Activated CD4-positive, CD25-positive, alpha-beta regulatory T cell (primary cell): ENCODE data around the gene OR51A7.
"Not testable (repeated sequence)": the region's sequence is repeated elsewhere in the genome, so short reads cannot be mapped to it uniquely, and the experiment has no call there.

Source experiments
- DNase-seq, 4 experiments: peaks; one replicate each; lab custom pipeline; 2025; lab: John Stamatoyannopoulos, UW

Gene OR51A7

DNA sequence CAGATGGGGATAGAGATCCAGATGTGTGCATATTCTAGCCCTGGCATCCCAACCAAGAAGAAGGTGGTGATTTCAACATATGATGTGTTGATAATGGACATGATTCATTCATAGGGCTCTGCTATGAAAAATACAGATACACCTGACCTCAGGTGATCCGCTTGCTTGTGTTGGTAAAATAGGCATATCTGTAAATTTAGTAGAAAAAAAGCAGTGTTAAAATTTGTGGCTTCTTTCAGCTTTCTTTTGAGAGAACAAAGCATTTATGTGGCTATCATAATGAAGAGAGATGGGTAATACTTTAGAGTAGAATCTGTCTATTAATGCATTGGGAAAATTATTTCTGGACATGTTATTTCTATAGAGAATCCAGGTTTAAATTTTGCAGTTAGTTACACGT, 52.0 kb downstream of the OR51A7 start, which contains the start of gene OR51A2:
OR51A2 (minus strand) TSS at position 101 of the 400 bp plus-strand sequence; CDS start at position 101, 0 bp downstream.
- DNase-seq, result not testable (repeated sequence)

DNA sequence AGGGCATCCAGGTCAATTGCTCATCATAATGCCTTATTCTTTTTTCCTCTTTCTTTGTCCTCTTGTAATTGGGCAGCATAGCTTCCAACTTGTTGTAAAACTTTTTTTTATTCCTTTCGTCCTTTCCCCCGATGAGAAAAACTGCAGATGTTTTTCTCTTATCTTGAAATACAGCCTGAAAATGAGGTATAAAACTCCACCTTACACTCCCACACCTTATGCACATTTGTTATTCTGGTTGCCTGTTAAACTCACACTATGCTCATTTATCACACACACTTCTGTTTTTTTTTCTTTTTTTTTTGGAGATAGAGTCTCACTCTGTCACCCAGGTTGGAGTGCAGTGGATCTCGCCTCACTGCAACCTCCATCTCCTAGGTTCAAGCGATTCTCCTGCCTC, 53.8 kb downstream of the OR51A7 start:
- no peak for DNase-seq
